Measurements from ENCODE around the gene NOP56. TPM values are rescaled to one million over a fixed set of nuclear protein-coding genes. Genes with fewer than 3 reads are reported as not detected.

Gene NOP56
- total RNA-seq, 4 donors from 2014 or later, result 44.8 to 108 (median 54.6) TPM

DNA sequence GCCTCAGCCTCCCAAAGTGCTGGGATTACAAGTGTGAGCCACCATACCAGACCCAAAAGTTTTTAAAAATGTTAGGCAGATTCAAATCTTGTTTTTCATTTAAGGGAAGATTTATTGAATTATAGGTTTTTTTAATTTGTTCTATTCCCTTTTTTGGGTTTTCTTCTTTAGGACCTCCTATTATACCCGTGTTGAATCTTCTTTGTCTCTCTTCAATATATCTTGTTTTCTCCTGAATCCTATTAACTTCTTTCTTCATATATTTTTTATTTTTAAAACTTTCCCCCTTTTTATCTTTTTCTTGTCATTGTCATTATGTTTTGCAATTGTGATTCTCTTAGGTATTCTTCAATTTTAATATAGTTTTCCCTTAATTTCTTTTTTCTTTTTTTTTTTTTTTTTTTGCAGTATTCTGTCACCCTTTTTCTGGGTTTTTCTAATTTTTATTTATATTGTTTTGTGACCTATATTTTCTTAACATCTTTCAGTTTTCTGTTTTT is 45.9 kb upstream of the NOP56 start:
- peaks cover 0 to 38% (median 0%) of the 10 kb centered on the region in 3 donors for H3K9me3 ChIP-seq
- no peaks in the 10 kb centered on the region for H3K36me3 ChIP-seq
- no peaks in the 10 kb centered on the region for H3K4me1 ChIP-seq
- peaks cover 16% of the 10 kb centered on the region for H3K27me3 ChIP-seq
- no peak overlapping the region for H3K27ac ChIP-seq
- no peak overlapping the region for H3K4me3 ChIP-seq
- no peak for ATAC-seq
- TF ChIP-seq EP300 (IDR thresholded peaks at IDR 0.05) (no peak), POLR2AphosphoS5 (IDR thresholded peaks at IDR 0.05) (no peak), POLR2A (IDR thresholded peaks at IDR 0.05) (no peak)
- TF ChIP-seq, protein P1, sequence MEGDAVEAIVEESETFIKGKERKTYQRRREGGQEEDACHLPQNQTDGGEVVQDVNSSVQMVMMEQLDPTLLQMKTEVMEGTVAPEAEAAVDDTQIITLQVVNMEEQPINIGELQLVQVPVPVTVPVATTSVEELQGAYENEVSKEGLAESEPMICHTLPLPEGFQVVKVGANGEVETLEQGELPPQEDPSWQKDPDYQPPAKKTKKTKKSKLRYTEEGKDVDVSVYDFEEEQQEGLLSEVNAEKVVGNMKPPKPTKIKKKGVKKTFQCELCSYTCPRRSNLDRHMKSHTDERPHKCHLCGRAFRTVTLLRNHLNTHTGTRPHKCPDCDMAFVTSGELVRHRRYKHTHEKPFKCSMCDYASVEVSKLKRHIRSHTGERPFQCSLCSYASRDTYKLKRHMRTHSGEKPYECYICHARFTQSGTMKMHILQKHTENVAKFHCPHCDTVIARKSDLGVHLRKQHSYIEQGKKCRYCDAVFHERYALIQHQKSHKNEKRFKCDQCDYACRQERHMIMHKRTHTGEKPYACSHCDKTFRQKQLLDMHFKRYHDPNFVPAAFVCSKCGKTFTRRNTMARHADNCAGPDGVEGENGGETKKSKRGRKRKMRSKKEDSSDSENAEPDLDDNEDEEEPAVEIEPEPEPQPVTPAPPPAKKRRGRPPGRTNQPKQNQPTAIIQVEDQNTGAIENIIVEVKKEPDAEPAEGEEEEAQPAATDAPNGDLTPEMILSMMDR (IDR thresholded peaks at IDR 0.05), result no peak
- WGBS, 2 donors (ENCODE audit: low coverage in 1 of 2), result 95 to 100% methylated on average over 1 of the region's 1 CpG

DNA sequence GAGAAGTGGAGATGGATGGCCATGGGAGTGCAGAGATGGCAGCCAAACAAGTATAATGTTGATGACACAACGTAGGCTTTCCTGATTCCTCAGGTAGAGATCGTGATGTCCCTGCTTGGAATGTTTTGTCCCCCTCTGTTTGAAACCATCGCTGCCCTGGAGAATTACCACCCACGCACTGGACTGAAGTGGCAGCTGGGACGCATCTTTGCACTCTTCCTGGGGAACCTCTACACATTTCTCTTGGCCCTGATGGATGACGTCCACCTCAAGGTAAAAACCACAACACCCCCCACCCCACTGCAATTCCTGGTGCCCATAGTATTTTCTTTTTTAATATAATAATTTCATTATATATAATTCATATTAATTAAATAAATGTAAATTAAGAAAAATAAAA is 42.1 kb upstream of the NOP56 start:
- Histone ChIP-seq H3K4me3 (no peak overlapping the region), H3K36me3 (no peaks in the 10 kb centered on the region), H3K4me1 (no peaks in the 10 kb centered on the region), H3K9me3 (peaks cover 0 to 35% (median 0%) of the 10 kb centered on the region in 3 donors), H3K27me3 (peaks cover 26% of the 10 kb centered on the region), H3K27ac (no peak overlapping the region)
- ATAC-seq, result no peak
- 79 to 87% methylated on average over 5 to 6 of the region's 6 CpGs for WGBS, 2 donors (ENCODE audit: low coverage in 1 of 2)
- no peak for TF ChIP-seq POLR2AphosphoS5 (IDR thresholded peaks at IDR 0.05)
- TF ChIP-seq POLR2A (IDR thresholded peaks at IDR 0.05), result no peak
- no peak for TF ChIP-seq EP300 (IDR thresholded peaks at IDR 0.05)
- TF ChIP-seq, protein P1 (IDR thresholded peaks at IDR 0.05), result no peak

DNA sequence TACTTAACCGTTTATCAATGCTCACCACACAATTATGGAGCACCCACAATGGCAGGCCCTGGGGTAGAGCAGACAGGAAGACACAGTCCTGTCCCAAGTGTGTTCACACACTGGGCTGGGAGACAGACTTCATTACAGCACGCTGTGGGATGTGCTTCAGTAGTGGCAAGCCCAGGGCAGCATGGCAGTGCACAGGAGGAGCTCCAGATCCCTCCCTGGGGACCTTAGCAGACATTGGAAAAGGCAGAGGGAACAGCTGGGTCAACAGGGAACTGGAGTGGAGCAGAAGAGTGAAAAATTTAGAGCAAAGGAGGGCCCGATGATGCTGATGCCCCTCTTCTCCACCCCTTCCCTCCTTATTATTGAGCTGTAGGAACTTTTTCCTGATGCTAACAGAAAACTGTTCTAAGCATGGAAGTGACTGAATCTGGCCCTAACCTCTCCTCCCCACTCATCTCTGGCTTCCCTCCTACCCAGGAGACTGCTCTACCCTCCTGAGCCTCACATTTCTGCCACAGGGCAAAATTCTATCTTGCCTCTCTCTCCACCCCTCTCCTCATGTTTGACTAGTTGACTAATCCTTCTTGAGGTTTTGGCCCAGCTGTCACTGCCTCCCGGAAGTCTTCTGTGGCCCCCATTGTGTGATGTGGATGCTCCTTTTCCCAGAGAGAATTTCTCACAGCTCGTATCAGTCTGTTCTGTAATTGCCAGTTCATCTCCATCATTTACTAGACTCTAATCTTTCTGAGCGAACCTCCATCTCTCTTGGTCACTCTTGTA is 41.3 kb upstream of the NOP56 start:
- Histone ChIP-seq H3K27me3 (peaks cover 26% of the 10 kb centered on the region), H3K9me3 (peaks cover 0 to 27% (median 0%) of the 10 kb centered on the region in 3 donors), H3K4me3 (no peak overlapping the region), H3K36me3 (no peaks in the 10 kb centered on the region), H3K27ac (no peak overlapping the region), H3K4me1 (no peaks in the 10 kb centered on the region)
- 48 to 55% methylated on average over 3 to 6 of the region's 6 CpGs for WGBS, 2 donors (ENCODE audit: low coverage in 1 of 2)
- TF ChIP-seq POLR2A (IDR thresholded peaks at IDR 0.05), result no peak
- TF ChIP-seq POLR2AphosphoS5 (IDR thresholded peaks at IDR 0.05), result no peak
- TF ChIP-seq, protein P1 (IDR thresholded peaks at IDR 0.05), result no peak
- TF ChIP-seq EP300 (IDR thresholded peaks at IDR 0.05), result no peak
- no peak for ATAC-seq

DNA sequence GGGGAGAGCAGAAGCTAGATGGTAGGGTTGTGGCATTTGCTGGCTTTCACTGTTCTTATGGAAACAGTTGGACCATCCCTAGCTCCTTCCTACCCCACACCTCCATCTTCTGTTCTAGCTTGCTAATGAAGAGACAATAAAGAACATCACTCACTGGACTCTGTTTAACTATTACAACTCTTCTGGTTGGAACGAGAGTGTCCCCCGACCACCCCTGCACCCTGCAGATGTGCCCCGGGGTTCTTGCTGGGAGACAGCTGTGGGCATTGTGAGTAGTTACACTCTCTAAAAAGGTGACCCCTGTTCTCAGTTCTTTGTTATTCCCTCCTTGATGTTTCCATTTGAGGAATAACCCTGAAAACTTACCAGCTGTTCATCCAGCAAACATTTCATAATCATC is 40.4 kb upstream of the NOP56 start:
- ATAC-seq, result no peak
- H3K36me3 ChIP-seq, result no peaks in the 10 kb centered on the region
- WGBS, 2 donors (ENCODE audit: low coverage in 1 of 2), result 92% methylated on average over 3 of the region's 3 CpGs; no CpG with 5 or more reads in 1 of the 2 donors
- peaks cover 0 to 17% (median 0%) of the 10 kb centered on the region in 3 donors for H3K9me3 ChIP-seq
- no peak overlapping the region for H3K4me3 ChIP-seq
- H3K4me1 ChIP-seq, result no peaks in the 10 kb centered on the region
- TF ChIP-seq POLR2AphosphoS5 (IDR thresholded peaks at IDR 0.05), result no peak
- no peak for TF ChIP-seq EP300 (IDR thresholded peaks at IDR 0.05)
- no peak for TF ChIP-seq POLR2A (IDR thresholded peaks at IDR 0.05)
- TF ChIP-seq, protein P1 (IDR thresholded peaks at IDR 0.05), result no peak
- no peak overlapping the region for H3K27ac ChIP-seq
- H3K27me3 ChIP-seq, result peaks cover 26% of the 10 kb centered on the region

DNA sequence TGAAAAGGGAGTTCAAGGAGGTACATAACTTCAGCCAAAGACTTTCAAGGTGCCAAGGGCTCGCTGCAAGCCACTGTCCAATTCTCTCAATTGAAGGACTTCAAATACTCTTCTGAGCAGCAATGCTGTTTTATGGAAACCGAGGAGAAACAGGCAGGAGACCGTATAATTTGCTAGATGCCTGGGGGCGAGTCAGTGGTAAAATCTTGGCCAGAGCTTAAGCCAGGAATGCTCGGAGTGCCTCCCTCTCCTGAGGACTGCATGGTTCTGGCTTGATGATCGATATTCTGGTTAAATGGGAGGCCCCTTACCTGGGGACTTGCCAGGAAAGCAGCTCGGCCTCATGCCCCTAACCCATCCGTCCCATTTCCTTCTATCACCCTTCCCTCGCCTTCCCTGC is 35.8 kb upstream of the NOP56 start:
- WGBS, 2 donors (ENCODE audit: low coverage in 1 of 2), result 75 to 80% methylated on average over 7 of the region's 9 CpGs
- no peak for TF ChIP-seq POLR2AphosphoS5 (IDR thresholded peaks at IDR 0.05)
- TF ChIP-seq EP300 (IDR thresholded peaks at IDR 0.05), result no peak
- TF ChIP-seq, protein P1 (IDR thresholded peaks at IDR 0.05), result no peak
- no peak for TF ChIP-seq POLR2A (IDR thresholded peaks at IDR 0.05)
- Histone ChIP-seq H3K27me3 (peaks cover 32% of the 10 kb centered on the region), H3K27ac (no peak overlapping the region), H3K4me1 (no peaks in the 10 kb centered on the region), H3K36me3 (no peaks in the 10 kb centered on the region), H3K9me3 (peaks cover 0 to 21% (median 0%) of the 10 kb centered on the region in 3 donors), H3K4me3 (no peak overlapping the region)
- no peak for ATAC-seq
